MCF 10A (cell line): Measurements from ENCODE around the gene FAM219A. TPM values are rescaled to one million over a fixed set of nuclear protein-coding genes. Genes with fewer than 3 reads are reported as not detected.

Source experiments
- BruUV-seq: library from RNA; stranded (reverse); fragments of 400-500 nt; replicated peaks from 2 replicates; lab custom pipeline; 2021; lab: Mats Ljungman, UMichigan
- CTCF ChIA-PET: fragments of 300-600 bp; sonication (Branson Sonifier 250); formaldehyde crosslinking; extraction: SDS; loops from one replicate; lab custom pipeline; 2021; ENCODE audit warnings: antibody characterized with exemption, inconsistent platforms; lab: Yijun Ruan, JAX
- POLR2A ChIA-PET: fragments of 300-600, 350-650 bp; sonication (Branson Sonifier 250); formaldehyde crosslinking; extraction: SDS; loops from one replicate; lab custom pipeline; 2020; ENCODE audit warnings: antibody characterized with exemption, inconsistent platforms; lab: Yijun Ruan, JAX
- DNase-seq: peaks from one replicate; pipeline ENCODE4 v3.0.0-alpha.2; 2018; ENCODE audit not compliant: unreplicated experiment
- H3K27ac Mint-ChIP-seq: one replicate; pipeline ENCODE4 v1.8.0; 2022; ENCODE audit warnings: mild to moderate bottlenecking, low read depth, mixed read lengths; ENCODE audit not compliant: unreplicated experiment
- H3K27me3 Mint-ChIP-seq: one replicate; pipeline ENCODE4 v1.8.0; 2022; ENCODE audit warnings: mixed read lengths; ENCODE audit not compliant: insufficient read depth, unreplicated experiment
- H3K36me3 Mint-ChIP-seq: one replicate; pipeline ENCODE4 v1.8.0; 2022; ENCODE audit warnings: mild to moderate bottlenecking, moderate library complexity, mixed read lengths; ENCODE audit not compliant: insufficient read depth, unreplicated experiment
- H3K4me1 Mint-ChIP-seq: one replicate; pipeline ENCODE4 v1.8.0; 2022; ENCODE audit warnings: mixed read lengths; ENCODE audit not compliant: insufficient read depth, unreplicated experiment
- H3K4me3 Mint-ChIP-seq: one replicate; pipeline ENCODE4 v1.8.0; 2022; ENCODE audit warnings: mild to moderate bottlenecking, moderate library complexity, mixed read lengths; ENCODE audit not compliant: unreplicated experiment
- H3K9me3 Mint-ChIP-seq: one replicate; pipeline ENCODE4 v1.8.0; 2022; ENCODE audit warnings: mixed read lengths; ENCODE audit not compliant: unreplicated experiment
- intact Hi-C: fragments of 100-400 bp; cut with micrococcal nuclease; formaldehyde crosslinking; loops from 2 replicates; pipeline ENCODE4 v1.14.1; 2022
- total RNA-seq: library from RNA; stranded (reverse); gene quantifications from 2 replicates; pipeline ENCODE4 v1.2.3, GENCODE V29; 2022
- TF ChIP-seq, protein P1 (sequence below): fragments of 200-600 bp; IDR thresholded peaks from one replicate; pipeline ENCODE4 v1.8.0; 2022; ENCODE audit warnings: antibody characterized with exemption, mild to moderate bottlenecking; ENCODE audit not compliant: unreplicated experiment

FAM219A gene
- total RNA-seq, 1 experiment from 2014 or later = 19.3 TPM

- Mint-ChIP-seq H3K27ac (peak within 1 kb of the TSS; percentile 68), H3K4me1 (peaks cover 35% of the 10 kb centered on the region), H3K27me3 (no peaks in the 10 kb centered on the region), H3K9me3 (no peaks in the 10 kb centered on the region), H3K4me3 (peak within 1 kb of the TSS; percentile 72), H3K36me3 (no peaks in the 10 kb centered on the region)
- CTCF ChIA-PET = interaction anchor here (0.5 to 9.3 kb wide), 17 partner anchors 9 to 256 kb away, joined by 3 to 198 read pairs (median 4); no protein-coding TSS in a partner anchor
- DNase-seq = peak; percentile 98
- no TSS peak for BruUV-seq
- intact Hi-C loops = loop anchor here (1.0 to 5.0 kb wide), 4 partner anchors 44 to 564 kb away; no protein-coding TSS in a partner anchor
- TF ChIP-seq, protein P1, sequence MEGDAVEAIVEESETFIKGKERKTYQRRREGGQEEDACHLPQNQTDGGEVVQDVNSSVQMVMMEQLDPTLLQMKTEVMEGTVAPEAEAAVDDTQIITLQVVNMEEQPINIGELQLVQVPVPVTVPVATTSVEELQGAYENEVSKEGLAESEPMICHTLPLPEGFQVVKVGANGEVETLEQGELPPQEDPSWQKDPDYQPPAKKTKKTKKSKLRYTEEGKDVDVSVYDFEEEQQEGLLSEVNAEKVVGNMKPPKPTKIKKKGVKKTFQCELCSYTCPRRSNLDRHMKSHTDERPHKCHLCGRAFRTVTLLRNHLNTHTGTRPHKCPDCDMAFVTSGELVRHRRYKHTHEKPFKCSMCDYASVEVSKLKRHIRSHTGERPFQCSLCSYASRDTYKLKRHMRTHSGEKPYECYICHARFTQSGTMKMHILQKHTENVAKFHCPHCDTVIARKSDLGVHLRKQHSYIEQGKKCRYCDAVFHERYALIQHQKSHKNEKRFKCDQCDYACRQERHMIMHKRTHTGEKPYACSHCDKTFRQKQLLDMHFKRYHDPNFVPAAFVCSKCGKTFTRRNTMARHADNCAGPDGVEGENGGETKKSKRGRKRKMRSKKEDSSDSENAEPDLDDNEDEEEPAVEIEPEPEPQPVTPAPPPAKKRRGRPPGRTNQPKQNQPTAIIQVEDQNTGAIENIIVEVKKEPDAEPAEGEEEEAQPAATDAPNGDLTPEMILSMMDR = no peak
- POLR2A ChIA-PET = interaction anchor here (0.5 to 5.6 kb wide), 14 partner anchors 12 to 695 kb away, joined by 3 to 77 read pairs (median 3); partner anchors contain the start of genes NUDT2, SIGMAR1, UBAP1 and UBAP2
Observed at GRCh38 chr9:34376596-34377403, 81.6 kb downstream of the FAM219A start, which contains the start of gene MYORG. TSS of gene MYORG (minus strand) at chr9:34376898. CDS start at chr9:34372943, 3,955 bp downstream.

DNA sequence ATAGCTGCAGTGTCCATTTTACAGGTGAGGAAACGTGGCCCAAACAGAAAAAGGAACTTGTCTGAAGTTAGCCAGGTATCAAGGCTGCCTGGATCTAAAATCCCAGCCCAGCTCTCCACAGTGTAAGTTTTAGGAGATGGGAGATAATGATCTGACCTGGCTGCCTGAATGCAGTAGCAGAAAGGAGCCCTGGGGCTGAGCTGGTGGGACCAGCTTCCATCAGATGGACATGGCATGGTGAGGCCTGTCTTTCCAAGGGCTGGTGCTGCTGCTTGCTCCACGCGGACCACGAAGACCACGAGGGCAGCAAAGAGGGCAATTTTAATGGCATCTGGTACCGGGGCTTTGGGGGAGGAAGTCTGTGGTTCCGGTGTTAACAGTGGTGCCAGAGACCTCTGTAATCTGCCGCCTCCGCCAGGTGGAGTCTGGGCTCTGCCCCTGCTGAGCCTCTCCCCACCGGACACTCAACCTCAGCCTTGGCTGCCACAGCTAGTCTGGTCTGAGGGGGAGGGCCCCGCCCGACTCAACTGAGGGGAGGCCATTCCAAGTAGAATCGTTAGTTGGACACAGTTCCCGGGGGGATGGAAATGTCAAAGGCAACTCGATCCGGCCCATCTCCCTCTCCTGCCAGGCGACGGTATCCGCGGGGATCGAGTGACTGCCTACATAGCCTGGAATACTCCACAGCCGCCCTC is 82.3 kb downstream of the FAM219A start:
- peak overlapping the region; percentile 72 for H3K4me3 Mint-ChIP-seq
- peak overlapping the region; percentile 68 for H3K27ac Mint-ChIP-seq
- no peaks in the 10 kb centered on the region for H3K27me3 Mint-ChIP-seq
- POLR2A ChIA-PET = interaction anchor here (0.5 to 5.6 kb wide), 7 partner anchors 15 to 235 kb away, joined by 3 to 77 read pairs (median 3); partner anchors contain the start of gene NUDT2
- peaks cover 35% of the 10 kb centered on the region for H3K4me1 Mint-ChIP-seq
- H3K9me3 Mint-ChIP-seq = no peaks in the 10 kb centered on the region
- H3K36me3 Mint-ChIP-seq = no peaks in the 10 kb centered on the region
- TSS peak; percentile 57 for BruUV-seq
- intact Hi-C loops = loop anchor here (5.0 kb wide), 2 partner anchors 364 to 564 kb away; no protein-coding TSS in a partner anchor
- CTCF ChIA-PET = interaction anchor here (0.6 to 9.3 kb wide), 13 partner anchors 9 to 338 kb away, joined by 3 to 198 read pairs (median 3); no protein-coding TSS in a partner anchor
- peak; percentile 61 for DNase-seq
- TF ChIP-seq, protein P1 = no peak

- ChIA-PET CTCF (interaction anchor here (0.6 to 9.3 kb wide), 11 partner anchors 11 to 403 kb away, joined by 3 to 198 read pairs (median 3); no protein-coding TSS in a partner anchor), POLR2A (interaction anchor here (0.6 to 5.6 kb wide), 5 partner anchors 10 to 47 kb away, joined by 3 to 77 read pairs (median 5); partner anchors contain the start of gene NUDT2)
- peak; percentile 34 for DNase-seq
- no peaks in the 10 kb centered on the region for H3K27me3 Mint-ChIP-seq
- H3K27ac Mint-ChIP-seq = peak overlapping the region; percentile 68
- H3K4me3 Mint-ChIP-seq = peak overlapping the region; percentile 72
- intact Hi-C loops = loop anchor here (5.0 kb wide), 2 partner anchors 363 to 563 kb away; no protein-coding TSS in a partner anchor
- BruUV-seq = no TSS peak
- no peaks in the 10 kb centered on the region for H3K9me3 Mint-ChIP-seq
- H3K4me1 Mint-ChIP-seq = peaks cover 35% of the 10 kb centered on the region
- H3K36me3 Mint-ChIP-seq = no peaks in the 10 kb centered on the region
- TF ChIP-seq, protein P1 = no peak
Observed at GRCh38 chr9:34374905-34375552, 83.3 kb downstream of the FAM219A start.
